Measurements from ENCODE around the gene CD200R1L. TPM values are rescaled to one million over a fixed set of nuclear protein-coding genes. Genes with fewer than 3 reads are reported as not detected.

The CD200R1L gene
- polyA plus RNA-seq, 1 of the 3 experiments (the other 2 are of a cell fraction) = not detected

DNA sequence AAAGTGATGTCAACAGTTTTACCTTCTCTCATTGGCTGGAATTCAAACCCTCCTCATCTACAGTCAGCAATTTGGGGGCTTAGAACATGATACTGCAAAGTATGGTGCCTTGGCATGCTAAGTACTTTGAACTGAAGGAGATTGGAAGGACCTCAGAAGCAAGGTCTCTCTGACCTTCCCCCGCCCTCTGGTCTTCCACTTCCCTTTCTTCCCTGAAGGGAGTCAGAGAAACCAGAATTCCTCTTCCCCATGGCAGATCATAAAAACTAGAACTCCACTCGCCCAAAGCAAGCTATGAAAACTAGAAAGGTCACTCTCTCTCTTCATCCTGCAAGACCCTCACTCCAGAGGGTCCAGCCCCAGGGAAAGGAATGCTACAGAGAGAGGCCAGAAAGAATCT is 64.2 kb downstream of the CD200R1L start:
- ChIA-PET POLR2A (no interaction called here), CTCF (no interaction called here)
- Histone ChIP-seq H3K4me3 (ENCODE audit: low read depth in 2 of 2, low read length in 1 of 2) (no peak overlapping the region), H3K36me3 (replicated peaks in 1 of 2; ENCODE audit: control insufficient read depth in 1 of 2, insufficient read depth in 2 of 2, low read length in 1 of 2) (no peaks in the 10 kb centered on the region), H4K20me1 (ENCODE audit: insufficient read depth) (no peaks in the 10 kb centered on the region), H3K9me3 (no peaks in the 10 kb centered on the region), H3F3A (replicated peaks; ENCODE audit: insufficient read depth) (peaks cover 19% of the 10 kb centered on the region), H3K4me2 (no peak overlapping the region), H3K79me2 (ENCODE audit: insufficient read depth) (no peaks in the 10 kb centered on the region), H3K4me1 (ENCODE audit: control insufficient read depth in 1 of 2, insufficient read depth in 2 of 2, low read depth in 1 of 2, low read length in 1 of 2) (peaks cover 0 to 24% of the 10 kb centered on the region in 2 experiments; a peak in 2 of 4 replicates), H2AFZ (ENCODE audit: low read depth) (no peak overlapping the region), H3K9ac (no peak overlapping the region), H3K9me2 (no peaks in the 10 kb centered on the region), H3K27ac (ENCODE audit: low read depth in 2 of 2, low read length in 1 of 2) (no peak overlapping the region), H3K27me3 (ENCODE audit: insufficient read depth) (no peaks in the 10 kb centered on the region)
- WGBS (ENCODE audit: low lambda C conversion rate) = 69% methylated on average over 2 of the region's 2 CpGs
- DNase-seq = no peak
- no peak for TF ChIP-seq YY1 (IDR thresholded peaks at IDR 0.05; ENCODE audit: low read depth)
- TF ChIP-seq RXRA (IDR thresholded peaks at IDR 0.05; ENCODE audit: borderline replicate concordance, low read depth) = no peak
- TF ChIP-seq, protein P1, sequence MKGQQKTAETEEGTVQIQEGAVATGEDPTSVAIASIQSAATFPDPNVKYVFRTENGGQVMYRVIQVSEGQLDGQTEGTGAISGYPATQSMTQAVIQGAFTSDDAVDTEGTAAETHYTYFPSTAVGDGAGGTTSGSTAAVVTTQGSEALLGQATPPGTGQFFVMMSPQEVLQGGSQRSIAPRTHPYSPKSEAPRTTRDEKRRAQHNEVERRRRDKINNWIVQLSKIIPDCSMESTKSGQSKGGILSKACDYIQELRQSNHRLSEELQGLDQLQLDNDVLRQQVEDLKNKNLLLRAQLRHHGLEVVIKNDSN (IDR thresholded peaks at IDR 0.05; ENCODE audit: borderline replicate concordance, low read depth) = no peak
- no peak for TF ChIP-seq FOXJ3 (CRISPR knock-in tag; IDR thresholded peaks at IDR 0.05)
- TF ChIP-seq, protein P2, sequence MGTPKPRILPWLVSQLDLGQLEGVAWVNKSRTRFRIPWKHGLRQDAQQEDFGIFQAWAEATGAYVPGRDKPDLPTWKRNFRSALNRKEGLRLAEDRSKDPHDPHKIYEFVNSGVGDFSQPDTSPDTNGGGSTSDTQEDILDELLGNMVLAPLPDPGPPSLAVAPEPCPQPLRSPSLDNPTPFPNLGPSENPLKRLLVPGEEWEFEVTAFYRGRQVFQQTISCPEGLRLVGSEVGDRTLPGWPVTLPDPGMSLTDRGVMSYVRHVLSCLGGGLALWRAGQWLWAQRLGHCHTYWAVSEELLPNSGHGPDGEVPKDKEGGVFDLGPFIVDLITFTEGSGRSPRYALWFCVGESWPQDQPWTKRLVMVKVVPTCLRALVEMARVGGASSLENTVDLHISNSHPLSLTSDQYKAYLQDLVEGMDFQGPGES (IDR thresholded peaks at IDR 0.05; ENCODE audit: low read depth, low read length) = no peak
- TF ChIP-seq, protein P3, sequence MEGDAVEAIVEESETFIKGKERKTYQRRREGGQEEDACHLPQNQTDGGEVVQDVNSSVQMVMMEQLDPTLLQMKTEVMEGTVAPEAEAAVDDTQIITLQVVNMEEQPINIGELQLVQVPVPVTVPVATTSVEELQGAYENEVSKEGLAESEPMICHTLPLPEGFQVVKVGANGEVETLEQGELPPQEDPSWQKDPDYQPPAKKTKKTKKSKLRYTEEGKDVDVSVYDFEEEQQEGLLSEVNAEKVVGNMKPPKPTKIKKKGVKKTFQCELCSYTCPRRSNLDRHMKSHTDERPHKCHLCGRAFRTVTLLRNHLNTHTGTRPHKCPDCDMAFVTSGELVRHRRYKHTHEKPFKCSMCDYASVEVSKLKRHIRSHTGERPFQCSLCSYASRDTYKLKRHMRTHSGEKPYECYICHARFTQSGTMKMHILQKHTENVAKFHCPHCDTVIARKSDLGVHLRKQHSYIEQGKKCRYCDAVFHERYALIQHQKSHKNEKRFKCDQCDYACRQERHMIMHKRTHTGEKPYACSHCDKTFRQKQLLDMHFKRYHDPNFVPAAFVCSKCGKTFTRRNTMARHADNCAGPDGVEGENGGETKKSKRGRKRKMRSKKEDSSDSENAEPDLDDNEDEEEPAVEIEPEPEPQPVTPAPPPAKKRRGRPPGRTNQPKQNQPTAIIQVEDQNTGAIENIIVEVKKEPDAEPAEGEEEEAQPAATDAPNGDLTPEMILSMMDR (IDR thresholded peaks at IDR 0.05) = no peak
- no peak for TF ChIP-seq MXI1 (IDR thresholded peaks at IDR 0.05; ENCODE audit: low read depth, low read length)
- TF ChIP-seq ELF1 (IDR thresholded peaks at IDR 0.05) = no peak
- no peak for TF ChIP-seq EZH2phosphoT487 (IDR thresholded peaks at IDR 0.05; ENCODE audit: borderline replicate concordance, low read depth)
- no peak for TF ChIP-seq GATA2 (CRISPR knock-in tag; IDR thresholded peaks at IDR 0.05)
- TF ChIP-seq NRF1 (IDR thresholded peaks at IDR 0.05; ENCODE audit: low read depth, low read length) = no peak
- TF ChIP-seq GABPA (IDR thresholded peaks at IDR 0.05; ENCODE audit: low read depth) = no peak
- no peak for TF ChIP-seq JUND (IDR thresholded peaks at IDR 0.05)
- TF ChIP-seq FOXM1 (IDR thresholded peaks at IDR 0.05; ENCODE audit: low read depth) = no peak

DNA sequence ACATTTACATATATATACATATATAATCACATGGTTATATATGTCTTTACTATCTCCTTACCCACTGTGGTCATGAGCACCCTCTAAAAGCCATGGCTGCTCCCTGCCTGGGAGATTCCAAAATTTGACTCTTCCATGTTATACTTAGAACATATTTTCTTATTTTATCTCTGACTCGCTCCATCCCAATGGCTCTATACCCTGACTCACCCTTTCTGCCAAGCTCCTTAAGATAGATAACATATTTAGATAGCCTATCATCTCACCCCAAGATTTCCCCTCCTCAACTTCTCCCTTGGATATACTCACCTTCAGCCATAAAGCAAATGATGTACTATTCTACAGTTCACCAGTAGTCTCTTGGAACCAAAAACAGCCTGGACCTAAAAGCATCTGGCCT is 65.1 kb downstream of the CD200R1L start:
- peaks cover 0 to 28% of the 10 kb centered on the region in 2 experiments; a peak in 2 of 4 replicates for H3K4me1 ChIP-seq (ENCODE audit: control insufficient read depth in 1 of 2, insufficient read depth in 2 of 2, low read depth in 1 of 2, low read length in 1 of 2)
- H4K20me1 ChIP-seq (ENCODE audit: insufficient read depth) = no peaks in the 10 kb centered on the region
- no peaks in the 10 kb centered on the region for H3K9me3 ChIP-seq
- peaks cover 25% of the 10 kb centered on the region for H3F3A ChIP-seq (replicated peaks; ENCODE audit: insufficient read depth)
- no peaks in the 10 kb centered on the region for H3K79me2 ChIP-seq (ENCODE audit: insufficient read depth)
- 53% methylated on average over 1 of the region's 1 CpG for WGBS (ENCODE audit: low lambda C conversion rate)
- no peak for DNase-seq
- ChIA-PET CTCF (no interaction called here), POLR2A (no interaction called here)
- no peak overlapping the region for H3K9ac ChIP-seq
- H3K27me3 ChIP-seq (ENCODE audit: insufficient read depth) = no peaks in the 10 kb centered on the region
- no peak overlapping the region for H3K4me3 ChIP-seq (ENCODE audit: low read depth in 2 of 2, low read length in 1 of 2)
- H3K36me3 ChIP-seq (replicated peaks in 1 of 2; ENCODE audit: control insufficient read depth in 1 of 2, insufficient read depth in 2 of 2, low read length in 1 of 2) = no peaks in the 10 kb centered on the region
- H3K9me2 ChIP-seq = no peaks in the 10 kb centered on the region
- TF ChIP-seq, protein P1 (IDR thresholded peaks at IDR 0.05; ENCODE audit: borderline replicate concordance, low read depth) = no peak
- no peak for TF ChIP-seq MEF2A (IDR thresholded peaks at IDR 0.05; ENCODE audit: borderline replicate concordance, low read depth)
- TF ChIP-seq FOXM1 (IDR thresholded peaks at IDR 0.05; ENCODE audit: low read depth) = no peak
- no peak for TF ChIP-seq RCOR1 (IDR thresholded peaks at IDR 0.05; ENCODE audit: low read length)
- TF ChIP-seq TEAD4 (IDR thresholded peaks at IDR 0.05; ENCODE audit: borderline replicate concordance, insufficient read depth) = no peak
- TF ChIP-seq JUND (IDR thresholded peaks at IDR 0.05) = peak; percentile 18; the same call in 1 of the 2 replicates
- peak; percentile 27; the same call in 1 of the 2 replicates for TF ChIP-seq FOSL2 (IDR thresholded peaks at IDR 0.05; ENCODE audit: borderline replicate concordance, low read depth)
- no peak for TF ChIP-seq RAD21 (IDR thresholded peaks at IDR 0.05; ENCODE audit: low read length)
- TF ChIP-seq TCF12 (IDR thresholded peaks at IDR 0.05) = 0 out of 2 replicates have a peak, but pooled peaks have one; percentile 14
- no peak for TF ChIP-seq SIN3A (IDR thresholded peaks at IDR 0.05; ENCODE audit: borderline replicate concordance, low read depth, low read length)
- no peak overlapping the region for H2AFZ ChIP-seq (ENCODE audit: low read depth)
- H3K27ac ChIP-seq (ENCODE audit: low read depth in 2 of 2, low read length in 1 of 2) = no peak overlapping the region
- no peak overlapping the region for H3K4me2 ChIP-seq
